B cell (primary cell): ENCODE results near the gene LNPK. TPM values are rescaled to one million over a fixed set of nuclear protein-coding genes. Genes with fewer than 3 reads are reported as not detected.
"Not testable (repeated sequence)": the region's sequence is repeated elsewhere in the genome, so short reads cannot be mapped to it uniquely, and the experiment has no call there.

Experiments
- ATAC-seq: fragments of 200-7000 bp; cut with Tn5 transposase; one replicate; pipeline ENCODE4 v1.10.0; 2021; ENCODE audit warnings: low read depth, mild to moderate bottlenecking, moderate number of reproducible peaks, moderate library complexity
- CTCF ChIA-PET: fragments of 350-600 bp; sonication (Branson Sonifier 250); formaldehyde crosslinking; loops from one replicate; lab custom pipeline; 2021; ENCODE audit warnings: antibody characterized with exemption, inconsistent platforms; lab: Charles Lee
- POLR2A ChIA-PET: fragments of 350-600 bp; sonication (Branson Sonifier 250); formaldehyde crosslinking; loops from one replicate; lab custom pipeline; 2021; ENCODE audit warnings: antibody characterized with exemption; lab: Charles Lee
- DNase-seq: peaks from one replicate; pipeline ENCODE4 v3.0.0; 2013
- H2AFZ ChIP-seq: 2 replicates; pipeline ENCODE4 v1.6.1; 2012; ENCODE audit warnings: mild to moderate bottlenecking, low read depth, low read length; ENCODE audit not compliant: insufficient read depth, poor library complexity, severe bottlenecking
- H3K27ac ChIP-seq, 2 donors: 1 replicate in 1 of 2; 2 replicates in 1 of 2; pipeline ENCODE4 v1.5.1; 2012 to 2013; ENCODE audit warnings: low read length in 2 of 2, mild to moderate bottlenecking in 2 of 2, moderate library complexity in 1 of 2
- H3K27me3 ChIP-seq, 4 experiments: fragments of 200-600 bp in 1 of 4; sonication (generic) in 1 of 4; replicated peaks in 1 of 4; 1 replicate in 2 of 4; 2 replicates in 2 of 4; pipeline versions ENCODE4 v1.6.1 to v1.7.0; 2013 to 2016; ENCODE audit warnings: low read length in 3 of 4, mild to moderate bottlenecking in 2 of 4, mixed read lengths in 1 of 4, moderate library complexity in 1 of 4; ENCODE audit not compliant: insufficient read depth in 4 of 4, control insufficient read depth in 3 of 4; ENCODE audit errors: control extremely low read depth in 1 of 4
- H3K36me3 ChIP-seq, 2 experiments: replicated peaks in 1 of 2; 1 replicate in 1 of 2; 2 replicates in 1 of 2; pipeline versions ENCODE4 v1.6.1 to v1.7.1; 2013; ENCODE audit warnings: low read length in 1 of 2; ENCODE audit not compliant: insufficient read depth in 2 of 2, control insufficient read depth in 1 of 2; ENCODE audit errors: control extremely low read depth in 1 of 2, extremely low read depth in 1 of 2
- H3K4me1 ChIP-seq, 2 donors: fragments of 200-600 bp in 1 of 2; sonication (generic) in 1 of 2; 1 replicate in 1 of 2; 2 replicates in 1 of 2; pipeline versions ENCODE4 v1.5.1 to v1.6.1; 2013 to 2017; ENCODE audit warnings: low read length in 2 of 2; ENCODE audit not compliant: control insufficient read depth in 2 of 2, insufficient read depth in 2 of 2
- H3K4me2 ChIP-seq: replicated peaks from 2 replicates; pipeline ENCODE3; 2012; ENCODE audit warnings: mild to moderate bottlenecking, low read depth, low read length; ENCODE audit not compliant: poor library complexity, severe bottlenecking
- H3K4me3 ChIP-seq, 5 experiments: fragments of 200-600 bp in 1 of 5; sonication (generic) in 1 of 5; 1 replicate in 3 of 5; 2 replicates in 2 of 5; pipeline versions ENCODE4 v1.5.1 to v1.7.0; 2011 to 2016; ENCODE audit warnings: low read length in 4 of 5, mild to moderate bottlenecking in 4 of 5, low read depth in 2 of 5, control low read depth in 1 of 5, moderate library complexity in 1 of 5; ENCODE audit not compliant: insufficient read depth in 1 of 5; ENCODE audit errors: control extremely low read depth in 1 of 5, extremely low read depth in 1 of 5
- H3K79me2 ChIP-seq: fragments of 200-600 bp; sonication (generic); one replicate; pipeline ENCODE4 v1.6.0; 2016; ENCODE audit warnings: low read length; ENCODE audit not compliant: control insufficient read depth, insufficient read depth
- H3K9ac ChIP-seq: fragments of 200-600 bp; sonication (generic); 2 replicates; pipeline ENCODE4 v1.6.1; 2017; ENCODE audit warnings: mild to moderate bottlenecking, low read length, moderate library complexity
- H3K9me3 ChIP-seq, 3 donors: one replicate each; pipeline versions ENCODE4 v1.6.1 to v1.7.1; 2013; ENCODE audit warnings: low read length in 2 of 3; ENCODE audit not compliant: control insufficient read depth in 2 of 3, insufficient read depth in 1 of 3; ENCODE audit errors: control extremely low read depth in 1 of 3
- H4K20me1 ChIP-seq: 2 replicates; pipeline ENCODE4 v1.6.0; 2012; ENCODE audit warnings: mild to moderate bottlenecking, low read length; ENCODE audit not compliant: insufficient read depth, control insufficient read depth, poor library complexity, severe bottlenecking
- H3K27ac Mint-ChIP-seq: one replicate; pipeline ENCODE4 v1.8.0; 2021; ENCODE audit warnings: mixed read lengths
- H3K27me3 Mint-ChIP-seq: one replicate; pipeline ENCODE4 v1.8.0; 2021; ENCODE audit warnings: mixed read lengths
- H3K4me1 Mint-ChIP-seq: one replicate; pipeline ENCODE4 v1.8.0; 2021; ENCODE audit warnings: mixed read lengths
- H3K4me3 Mint-ChIP-seq: one replicate; pipeline ENCODE4 v1.8.0; 2021; ENCODE audit warnings: mixed read lengths
- H3K9me3 Mint-ChIP-seq: one replicate; pipeline ENCODE4 v1.8.0; 2022; ENCODE audit warnings: mixed read lengths; ENCODE audit not compliant: insufficient read depth
- CTCF ChIP-seq: fragments of 200-600 bp; IDR thresholded peaks from one replicate; pipeline ENCODE4 v1.8.0; 2022; ENCODE audit warnings: antibody characterized with exemption, mild to moderate bottlenecking
- EZH2 ChIP-seq: IDR thresholded peaks from 2 replicates; pipeline ENCODE4 v1.6.1; 2012; ENCODE audit warnings: borderline replicate concordance, low read depth, mild to moderate bottlenecking, moderate library complexity, low read length; ENCODE audit not compliant: insufficient read depth, poor library complexity, severe bottlenecking
- WGBS: methylation state at CpG from one replicate; pipeline ENCODE4 v1.1.5; 2013; ENCODE audit warnings: missing lambda C conversion rate; ENCODE audit not compliant: insufficient coverage; 5-methylcytosine and 5-hydroxymethylcytosine counted together
- intact Hi-C: fragments of 100-400 bp; cut with micrococcal nuclease; formaldehyde crosslinking; loops from one replicate; pipeline ENCODE4 v1.10.0; 2022
- polyA plus RNA-seq: library from polyadenylated mRNA; depleted of rRNA; stranded (reverse); fragments of >200 nt; gene quantifications from 2 replicates; pipeline ENCODE4 v1.2.3, GENCODE V29; 2012
- total RNA-seq, 2 donors: library from RNA; stranded (reverse); fragments of 120-200 nt in 1 of 2; gene quantifications; 1 replicate in 1 of 2; 2 replicates in 1 of 2; pipeline versions ENCODE4 v1.2.3 to v1.2.4, GENCODE V29; 2013 to 2022

LNPK gene
- total and polyA plus RNA-seq, 2 donors (not counting 1 experiment from before 2014, with no cell fraction given) = 3.2 to 15.9 TPM

GRCh38 chr2:175990099-175990498 lies 12.0 kb downstream of the LNPK start:
- Histone ChIP-seq H3K27me3 (no peaks in the 10 kb centered on the region), H3K27ac (no peak overlapping the region), H3K36me3 (peaks cover 2 to 7% of the 10 kb centered on the region in 2 experiments), H3K4me3 (no peak overlapping the region), H3K4me1 (no peaks in the 10 kb centered on the region), H3K9ac (no peak overlapping the region), H3K9me3 (no peaks in the 10 kb centered on the region), H3K4me2 (no peak overlapping the region), H3K79me2 (no peaks in the 10 kb centered on the region), H2AFZ (no peak overlapping the region), H4K20me1 (no peaks in the 10 kb centered on the region)
- ChIA-PET CTCF (no interaction called here), POLR2A (no interaction called here)
- H3K9me3 Mint-ChIP-seq = no peaks in the 10 kb centered on the region
- H3K4me3 Mint-ChIP-seq = no peak overlapping the region
- WGBS = 100% methylated on average over 1 of the region's 2 CpGs
- no peak overlapping the region for H3K27ac Mint-ChIP-seq
- DNase-seq = no peak
- intact Hi-C loops = no loop called here
- no peak for TF ChIP-seq EZH2
- no peak for TF ChIP-seq CTCF
- H3K4me1 Mint-ChIP-seq = no peaks in the 10 kb centered on the region
- no peaks in the 10 kb centered on the region for H3K27me3 Mint-ChIP-seq
- no peak for ATAC-seq

GRCh38 chr2:175987126-175987525 lies 14.9 kb downstream of the LNPK start:
- H2AFZ ChIP-seq, H3K27ac ChIP-seq, H3K9ac ChIP-seq, POLR2A ChIA-PET, H3K4me1 Mint-ChIP-seq, intact Hi-C loops, CTCF ChIA-PET, H3K4me1 ChIP-seq, H3K27me3 ChIP-seq, H3K27ac Mint-ChIP-seq, H3K9me3 Mint-ChIP-seq, H3K79me2 ChIP-seq, H3K27me3 Mint-ChIP-seq, H3K4me3 ChIP-seq, H3K4me2 ChIP-seq, ATAC-seq, H3K4me3 Mint-ChIP-seq, H4K20me1 ChIP-seq, H3K36me3 ChIP-seq, H3K9me3 ChIP-seq, DNase-seq: not testable (repeated sequence)
- WGBS = no CpG with 5 or more reads among the region's 4 CpGs
